ENCODE measurements around the gene MAPKAPK3.
"Not testable (repeated sequence)": the region's sequence is repeated elsewhere in the genome, so short reads cannot be mapped to it uniquely, and the experiment has no call there.

MAPKAPK3 gene

GRCh38 chr3:50655009-50655830, 38.3 kb downstream of the MAPKAPK3 start:
- peak in 1 of 3 experiments; percentile 40 for DNase-seq (ENCODE audit: low read depth in 3 of 3)

GRCh38 chr3:50656417-50657195, 39.7 kb downstream of the MAPKAPK3 start:
- no peak for DNase-seq (ENCODE audit: low read depth in 3 of 3)

- no peak for DNase-seq (ENCODE audit: low read depth in 3 of 3)
Measured at GRCh38 chr3:50657407-50657806, 40.5 kb downstream of the MAPKAPK3 start.

GRCh38 chr3:50657816-50658215, 40.9 kb downstream of the MAPKAPK3 start:
- no peak for DNase-seq (ENCODE audit: low read depth in 3 of 3)

- DNase-seq (ENCODE audit: low read depth in 3 of 3) = no peak
Measured at GRCh38 chr3:50658416-50658815, 41.5 kb downstream of the MAPKAPK3 start.

GRCh38 chr3:50658831-50659230, 41.9 kb downstream of the MAPKAPK3 start:
- DNase-seq (ENCODE audit: low read depth in 3 of 3) = no peak

GRCh38 chr3:50660386-50660785, 43.4 kb downstream of the MAPKAPK3 start:
- no peak for DNase-seq (ENCODE audit: low read depth in 3 of 3)

- no peak for DNase-seq (ENCODE audit: low read depth in 3 of 3)
Measured at GRCh38 chr3:50661321-50661837, 44.4 kb downstream of the MAPKAPK3 start.

GRCh38 chr3:50662408-50662807, 45.5 kb downstream of the MAPKAPK3 start:
- DNase-seq (ENCODE audit: low read depth in 3 of 3) = no peak

- DNase-seq (ENCODE audit: low read depth in 3 of 3) = no peak
Measured at GRCh38 chr3:50665081-50665840, 48.3 kb downstream of the MAPKAPK3 start.

- not testable (repeated sequence) for DNase-seq (ENCODE audit: low read depth in 3 of 3)
Measured at GRCh38 chr3:50665841-50666115, 48.8 kb downstream of the MAPKAPK3 start.

- DNase-seq (ENCODE audit: low read depth in 3 of 3) = no peak
Measured at GRCh38 chr3:50666837-50667236, 49.9 kb downstream of the MAPKAPK3 start.

GRCh38 chr3:50671331-50671730, 54.4 kb downstream of the MAPKAPK3 start:
- no peak for DNase-seq (ENCODE audit: low read depth in 3 of 3)

- no peak for DNase-seq (ENCODE audit: low read depth in 3 of 3)
Measured at GRCh38 chr3:50672656-50673055, 55.7 kb downstream of the MAPKAPK3 start.

- DNase-seq (ENCODE audit: low read depth in 3 of 3) = no peak
Measured at GRCh38 chr3:50673931-50674330, 57.0 kb downstream of the MAPKAPK3 start.

GRCh38 chr3:50674349-50675178, 57.6 kb downstream of the MAPKAPK3 start, which contains the start of gene DOCK3:
DOCK3 (plus strand) TSS chr3:50674927; CDS start chr3:50675264, 337 bp downstream.
- DNase-seq (ENCODE audit: low read depth in 3 of 3) = peak in 2 of 3 experiments; percentile 40 to 59

- DNase-seq (ENCODE audit: low read depth in 3 of 3) = peak; percentile 32 to 69 (median 42)
Measured at GRCh38 chr3:50675179-50676030, 58.5 kb downstream of the MAPKAPK3 start.

- DNase-seq (ENCODE audit: low read depth in 3 of 3) = no peak
Measured at GRCh38 chr3:50676031-50676705, 59.2 kb downstream of the MAPKAPK3 start.

- DNase-seq (ENCODE audit: low read depth in 3 of 3) = no peak
Measured at GRCh38 chr3:50687127-50687751, 70.3 kb downstream of the MAPKAPK3 start.

All from stimulated activated CD4-positive, alpha-beta T cell treated with anti-CD3 and anti-CD28 coated beads, TNF-alpha, amount 100 ng/mL, for 24 hours (primary cell).